Peyer's patch (tissue), 4 donors: ENCODE results near the gene HK2. TPM values are rescaled to one million over a fixed set of nuclear protein-coding genes. Genes with fewer than 3 reads are reported as not detected.

ENCODE experiments used
- DNase-seq, 3 donors: peaks; one replicate each; pipeline ENCODE4 v3.0.0-alpha.2; 2017 to 2019
- H3K27ac ChIP-seq, 4 donors: fragments of 200-600 bp; sonication (generic); one replicate each; pipeline ENCODE4 v1.5.1; 2016 to 2019
- H3K27me3 ChIP-seq, 2 donors: fragments of 200-600 bp; sonication (generic); one replicate each; pipeline ENCODE4 v1.5.1; 2019
- H3K36me3 ChIP-seq, 3 donors: fragments of 200-600 bp; sonication (generic); one replicate each; pipeline ENCODE4 v1.5.1; 2016 to 2019
- H3K4me1 ChIP-seq, 4 donors: fragments of 200-600 bp; sonication (generic); one replicate each; pipeline ENCODE4 v1.5.1; 2016 to 2019
- H3K4me3 ChIP-seq, 4 donors: fragments of 200-600 bp; sonication (generic); 1 replicate in 3 of 4; 2 replicates in 1 of 4; pipeline ENCODE4 v1.5.1; 2016 to 2019; ENCODE audit warnings: mild to moderate bottlenecking in 1 of 4
- H3K9me3 ChIP-seq, 4 donors: fragments of 200-600 bp; sonication (generic); one replicate each; pipeline ENCODE4 v1.5.1; 2016 to 2019; ENCODE audit warnings: mild to moderate bottlenecking in 1 of 4
- POLR2A ChIP-seq, 2 donors: fragments of 450-650 bp; IDR thresholded peaks; one replicate each; pipeline ENCODE4 v1.5.1; 2017; ENCODE audit warnings: antibody characterized with exemption in 2 of 2, mild to moderate bottlenecking in 2 of 2, moderate library complexity in 2 of 2
- total RNA-seq, 4 donors: library from RNA; depleted of rRNA; stranded (reverse); fragments of >200 nt; gene quantifications; one replicate each; pipeline ENCODE4 v1.1.0, GENCODE V29; 2016
- TF ChIP-seq, protein P1 (sequence below), 6 experiments: fragments of 450-650 bp in 4 of 6; fragments of 200-600 bp in 2 of 6; sonication (generic) in 1 of 6; IDR thresholded peaks; one replicate each; pipeline ENCODE4 v1.5.1; 2017 to 2019; ENCODE audit warnings: antibody characterized with exemption in 6 of 6, mild to moderate bottlenecking in 3 of 6, moderate library complexity in 1 of 6

The HK2 gene
- total RNA-seq, 4 donors from 2014 or later = 9.9 to 39.9 (median 24.8) TPM

DNA sequence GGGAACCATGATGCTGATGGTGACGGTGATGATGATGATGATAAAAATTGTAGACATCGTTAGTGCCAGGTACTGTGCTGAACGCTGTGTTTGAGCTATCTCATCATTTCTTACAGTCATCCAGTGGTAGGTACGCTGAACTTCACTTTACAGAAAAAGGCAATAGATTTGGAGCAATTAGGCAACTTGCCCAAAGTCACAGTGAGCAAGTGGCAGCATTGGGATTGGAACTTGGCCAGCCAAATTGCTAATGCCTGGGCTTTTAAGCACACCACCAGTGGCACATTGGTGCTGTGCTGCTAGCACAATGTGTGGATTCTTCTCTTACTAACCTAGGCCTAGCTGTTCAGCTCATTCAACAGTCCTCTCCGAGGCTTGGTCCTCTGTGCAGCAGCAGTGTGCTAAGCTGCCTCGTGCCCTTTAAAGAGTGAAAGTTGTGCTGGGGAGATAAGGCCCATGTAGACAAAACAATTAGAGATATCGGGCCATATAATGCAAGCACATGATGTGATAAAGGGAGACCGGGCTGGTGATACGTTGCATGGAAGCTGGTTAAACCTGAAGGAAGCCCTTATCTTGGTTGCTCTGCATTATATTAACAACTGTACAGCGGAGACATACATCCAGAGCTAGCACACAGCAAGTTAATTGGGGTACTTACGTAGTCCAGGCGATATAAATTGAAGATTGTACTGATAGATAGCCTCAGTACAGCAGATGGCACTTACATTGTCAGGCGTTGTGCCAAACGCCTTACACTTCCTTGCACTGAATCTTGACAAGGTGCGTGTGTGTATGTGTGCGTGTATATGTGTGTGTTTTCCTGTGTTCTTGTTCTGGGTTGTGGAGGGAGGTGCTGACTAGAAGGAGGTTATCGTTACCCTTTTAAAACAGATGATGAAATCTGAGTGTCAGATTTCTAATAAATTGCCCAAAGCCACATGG lies 28.4 kb downstream of the HK2 start:
- TF ChIP-seq POLR2A (IDR thresholded peaks at IDR 0.05) = peak in 1 of 2 donors; percentile 39
- TF ChIP-seq, protein P1, sequence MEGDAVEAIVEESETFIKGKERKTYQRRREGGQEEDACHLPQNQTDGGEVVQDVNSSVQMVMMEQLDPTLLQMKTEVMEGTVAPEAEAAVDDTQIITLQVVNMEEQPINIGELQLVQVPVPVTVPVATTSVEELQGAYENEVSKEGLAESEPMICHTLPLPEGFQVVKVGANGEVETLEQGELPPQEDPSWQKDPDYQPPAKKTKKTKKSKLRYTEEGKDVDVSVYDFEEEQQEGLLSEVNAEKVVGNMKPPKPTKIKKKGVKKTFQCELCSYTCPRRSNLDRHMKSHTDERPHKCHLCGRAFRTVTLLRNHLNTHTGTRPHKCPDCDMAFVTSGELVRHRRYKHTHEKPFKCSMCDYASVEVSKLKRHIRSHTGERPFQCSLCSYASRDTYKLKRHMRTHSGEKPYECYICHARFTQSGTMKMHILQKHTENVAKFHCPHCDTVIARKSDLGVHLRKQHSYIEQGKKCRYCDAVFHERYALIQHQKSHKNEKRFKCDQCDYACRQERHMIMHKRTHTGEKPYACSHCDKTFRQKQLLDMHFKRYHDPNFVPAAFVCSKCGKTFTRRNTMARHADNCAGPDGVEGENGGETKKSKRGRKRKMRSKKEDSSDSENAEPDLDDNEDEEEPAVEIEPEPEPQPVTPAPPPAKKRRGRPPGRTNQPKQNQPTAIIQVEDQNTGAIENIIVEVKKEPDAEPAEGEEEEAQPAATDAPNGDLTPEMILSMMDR (IDR thresholded peaks at IDR 0.05) = peak in 3 of 6 experiments; percentile 35 to 43 (median 41)
- Histone ChIP-seq H3K36me3 (peaks cover 0 to 2% (median 0%) of the 10 kb centered on the region in 3 donors), H3K9me3 (no peaks in the 10 kb centered on the region), H3K27ac (peak overlapping the region in 3 of 4 donors; percentile 62 to 86 (median 85)), H3K27me3 (no peaks in the 10 kb centered on the region), H3K4me3 (peak overlapping the region in 2 of 4 donors; percentile 22 to 24), H3K4me1 (peaks cover 0 to 36% (median 2%) of the 10 kb centered on the region in 4 donors)
- peak in 2 of 3 donors; percentile 75 to 83 for DNase-seq

DNA sequence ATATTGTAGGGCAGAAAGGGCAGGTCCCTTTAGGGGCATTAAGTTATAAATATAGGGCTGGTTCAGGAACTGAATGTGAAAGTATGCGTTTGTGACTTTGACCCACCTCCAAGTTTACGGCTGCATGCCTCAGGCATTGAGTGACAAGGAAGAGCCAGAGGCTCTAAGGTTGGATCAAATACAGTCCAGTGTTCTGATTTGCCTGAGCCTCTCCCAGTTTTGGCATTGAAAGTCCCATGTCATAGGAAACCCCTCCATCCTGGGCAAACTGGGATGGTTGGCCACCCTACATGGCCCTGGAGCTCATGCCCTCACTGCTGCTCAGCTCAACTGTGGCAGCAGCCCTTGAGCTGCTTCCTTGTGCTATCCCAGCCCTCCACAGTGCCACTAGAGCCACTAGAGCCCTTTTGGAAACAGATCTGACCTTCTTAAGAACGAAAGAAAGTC lies 29.9 kb downstream of the HK2 start:
- no peaks in the 10 kb centered on the region for H3K9me3 ChIP-seq
- H3K4me1 ChIP-seq = peaks cover 0 to 36% (median 2%) of the 10 kb centered on the region in 4 donors
- no peaks in the 10 kb centered on the region for H3K36me3 ChIP-seq
- DNase-seq = peak in 2 of 3 donors; percentile 60 to 79
- H3K27ac ChIP-seq = peak overlapping the region in 3 of 4 donors; percentile 62 to 86 (median 85)
- no peaks in the 10 kb centered on the region for H3K27me3 ChIP-seq
- peak overlapping the region in 1 of 4 donors; percentile 22 for H3K4me3 ChIP-seq
- TF ChIP-seq, protein P1 (IDR thresholded peaks at IDR 0.05) = no peak
- TF ChIP-seq POLR2A (IDR thresholded peaks at IDR 0.05) = peak; percentile 23 to 53

DNA sequence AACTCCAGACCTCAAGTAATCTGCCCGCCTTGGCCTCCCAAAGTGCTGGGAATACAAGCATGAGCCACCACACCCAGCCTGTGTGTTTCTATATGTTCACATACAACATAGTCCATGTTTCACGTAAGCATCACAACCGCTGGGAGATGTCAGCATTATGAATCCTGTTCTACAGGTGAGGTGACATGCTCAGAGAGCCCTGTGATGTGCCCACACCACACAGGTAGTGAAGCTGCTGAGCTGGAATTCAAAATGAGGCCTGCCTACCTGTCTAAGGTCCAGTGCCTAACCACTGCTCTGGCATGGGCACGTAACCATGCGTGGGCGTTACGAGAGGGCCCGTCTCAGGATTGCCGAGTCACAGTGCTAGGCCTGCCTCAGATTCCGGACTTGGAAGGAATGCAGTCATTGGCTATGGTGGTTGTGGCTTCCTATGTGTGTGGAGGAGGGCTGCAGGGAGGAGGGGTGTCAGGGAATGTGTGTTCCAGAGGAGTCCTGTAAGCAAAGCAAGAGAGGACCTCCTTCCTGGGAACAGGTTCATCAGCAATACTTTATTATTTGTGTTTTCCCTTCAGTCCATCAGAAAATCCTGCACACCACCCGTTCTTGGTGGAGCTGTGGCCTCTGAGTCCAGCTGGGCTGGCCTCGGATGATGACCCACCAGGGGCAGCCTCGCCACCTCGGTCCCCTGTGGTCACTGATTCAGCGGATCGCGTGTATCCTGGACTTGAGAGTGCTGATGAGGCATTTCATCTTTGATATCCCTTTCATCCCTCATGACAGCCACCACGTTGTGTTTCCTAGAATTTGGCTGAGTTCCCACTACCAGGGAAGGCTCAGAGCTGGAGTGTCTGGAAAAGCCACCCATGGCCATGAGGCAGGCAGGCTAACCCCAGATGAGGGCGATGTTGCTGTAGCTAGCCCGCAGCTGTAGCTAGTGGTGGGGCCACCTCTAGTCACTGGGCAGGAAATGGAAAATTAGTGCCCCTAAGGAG lies 31.1 kb downstream of the HK2 start:
- no peaks in the 10 kb centered on the region for H3K27me3 ChIP-seq
- TF ChIP-seq, protein P1 (IDR thresholded peaks at IDR 0.05) = no peak
- TF ChIP-seq POLR2A (IDR thresholded peaks at IDR 0.05) = no peak
- H3K9me3 ChIP-seq = no peaks in the 10 kb centered on the region
- DNase-seq = no peak
- peaks cover 0 to 36% (median 4%) of the 10 kb centered on the region in 4 donors for H3K4me1 ChIP-seq
- H3K4me3 ChIP-seq = no peak overlapping the region
- no peaks in the 10 kb centered on the region for H3K36me3 ChIP-seq
- H3K27ac ChIP-seq = peak overlapping the region in 3 of 4 donors; percentile 60 to 86 (median 85)

GRCh38 chr2:74865770-74866674 lies 32.1 kb downstream of the HK2 start:
- peaks cover 0 to 32% (median 4%) of the 10 kb centered on the region in 4 donors for H3K4me1 ChIP-seq
- no peak overlapping the region for H3K27ac ChIP-seq

More at GRCh38 chr2:74865770-74866674, 32.1 kb downstream of the HK2 start:
- no peaks in the 10 kb centered on the region for H3K36me3 ChIP-seq
- no peaks in the 10 kb centered on the region for H3K9me3 ChIP-seq
- H3K27me3 ChIP-seq = no peaks in the 10 kb centered on the region
- no peak overlapping the region for H3K4me3 ChIP-seq
- TF ChIP-seq, protein P1 (IDR thresholded peaks at IDR 0.05) = no peak
- no peak for TF ChIP-seq POLR2A (IDR thresholded peaks at IDR 0.05)
- no peak for DNase-seq
